RWPE2 (cell line): ENCODE data around the gene MRPL44.
"Not testable (repeated sequence)": the region's sequence is repeated elsewhere in the genome, so short reads cannot be mapped to it uniquely, and the experiment has no call there.

Experiments
- ATAC-seq: fragments of 200-7000 bp; cut with Tn5 transposase; 3 replicates; pipeline ENCODE4 v1.9.1; 2021; ENCODE audit warnings: low read depth
- DNase-seq: peaks from one replicate; pipeline ENCODE4 v3.0.0-alpha.2; 2020; ENCODE audit warnings: low spot score
- H3K27ac ChIP-seq: fragments of 450-650 bp; 2 replicates; pipeline ENCODE4 v1.5.1; 2017; ENCODE audit warnings: mild to moderate bottlenecking; ENCODE audit not compliant: poor library complexity, severe bottlenecking
- H3K27me3 ChIP-seq: fragments of 250-450 bp; sonication (Bioruptor Pico); 2 replicates; pipeline ENCODE4 v1.5.1; 2021; ENCODE audit warnings: mild to moderate bottlenecking, moderate library complexity; ENCODE audit not compliant: insufficient read depth, poor library complexity, severe bottlenecking
- H3K36me3 ChIP-seq: fragments of 250-450 bp; sonication (Bioruptor Pico); 2 replicates; pipeline ENCODE4 v1.5.1; 2020; ENCODE audit warnings: low read depth, mild to moderate bottlenecking, moderate library complexity
- H3K4me1 ChIP-seq: fragments of 250-450 bp; sonication (Bioruptor Pico); 2 replicates; pipeline ENCODE4 v1.5.1; 2021; ENCODE audit warnings: mild to moderate bottlenecking, moderate library complexity; ENCODE audit not compliant: insufficient read depth, poor library complexity, severe bottlenecking
- H3K4me3 ChIP-seq: fragments of 250-450 bp; sonication (Bioruptor Pico); 2 replicates; pipeline ENCODE4 v1.5.1; 2021; ENCODE audit warnings: mild to moderate bottlenecking, moderate library complexity; ENCODE audit not compliant: severe bottlenecking
- H3K9me3 ChIP-seq: fragments of 250-450 bp; sonication (Bioruptor Pico); 2 replicates; pipeline ENCODE4 v1.5.1; 2021; ENCODE audit warnings: mild to moderate bottlenecking, moderate library complexity; ENCODE audit not compliant: severe bottlenecking
- CTCF ChIP-seq: fragments of 450-650 bp; IDR thresholded peaks from one replicate; pipeline ENCODE4 v1.5.1; 2017; ENCODE audit warnings: mild to moderate bottlenecking, moderate library complexity; ENCODE audit not compliant: poor library complexity, severe bottlenecking

MRPL44 gene

GRCh38 chr2:223999862-224000261, 42.6 kb downstream of the MRPL44 start:
- Histone ChIP-seq H3K36me3 (peaks cover 59% of the 10 kb centered on the region), H3K27me3 (no peaks in the 10 kb centered on the region), H3K4me1 (peaks cover 8% of the 10 kb centered on the region), H3K9me3 (no peaks in the 10 kb centered on the region), H3K27ac (no peak overlapping the region), H3K4me3 (no peak overlapping the region)
- ATAC-seq (no peak), DNase-seq (no peak)
- TF ChIP-seq CTCF, result no peak

- not testable (repeated sequence) for H3K27ac ChIP-seq, H3K9me3 ChIP-seq, DNase-seq, H3K4me3 ChIP-seq, H3K27me3 ChIP-seq, ATAC-seq, H3K4me1 ChIP-seq
- H3K36me3 ChIP-seq, result peaks cover 51% of the 10 kb centered on the region
Measured at GRCh38 chr2:224000662-224001061, 43.4 kb downstream of the MRPL44 start.

- no peak for ATAC-seq
- Histone ChIP-seq H3K4me3 (no peak overlapping the region), H3K9me3 (no peaks in the 10 kb centered on the region), H3K27ac (no peak overlapping the region), H3K36me3 (peaks cover 24% of the 10 kb centered on the region), H3K27me3 (no peaks in the 10 kb centered on the region), H3K4me1 (no peaks in the 10 kb centered on the region)
- TF ChIP-seq CTCF, result no peak
- no peak for DNase-seq
Measured at GRCh38 chr2:224004105-224004695, 46.9 kb downstream of the MRPL44 start.

- DNase-seq, result no peak
Measured at GRCh38 chr2:224008702-224009261, 51.5 kb downstream of the MRPL44 start.

GRCh38 chr2:224009605-224010315, 52.5 kb downstream of the MRPL44 start:
- Histone ChIP-seq H3K4me1 (peaks cover 13% of the 10 kb centered on the region), H3K36me3 (peaks cover 7% of the 10 kb centered on the region; the same call in 1 of the 2 replicates), H3K27ac (peak overlapping the region; percentile 29), H3K9me3 (no peaks in the 10 kb centered on the region), H3K4me3 (no peak overlapping the region), H3K27me3 (no peaks in the 10 kb centered on the region)
- no peak for ATAC-seq
- no peak for TF ChIP-seq CTCF
- DNase-seq, result no peak

More at GRCh38 chr2:224008702-224009261, 51.5 kb downstream of the MRPL44 start:
- Histone ChIP-seq H3K36me3 (peaks cover 7% of the 10 kb centered on the region; the same call in 1 of the 2 replicates), H3K4me1 (peaks cover 13% of the 10 kb centered on the region), H3K9me3 (no peaks in the 10 kb centered on the region), H3K4me3 (no peak overlapping the region), H3K27me3 (no peaks in the 10 kb centered on the region), H3K27ac (no peak overlapping the region)
- no peak for ATAC-seq
- TF ChIP-seq CTCF, result no peak
